Adrenal gland (tissue), 12 donors: ENCODE data around the gene EBP. TPM values are rescaled to one million over a fixed set of nuclear protein-coding genes. Genes with fewer than 3 reads are reported as not detected.
A peak's percentile ranks its signal among the peaks of the same experiment; 100 is the strongest.

Experiments used
- DNase-seq, 7 donors: peaks; one replicate each; pipeline ENCODE4 v3.0.0-alpha.2; 2019 to 2020
- H3K27ac ChIP-seq, 5 donors: fragments of 200-600 bp; sonication (generic) in 4 of 5; 1 replicate in 3 of 5; 2 replicates in 2 of 5; pipeline versions ENCODE4 v1.5.1 to v1.8.0; 2016 to 2020; ENCODE audit warnings: mild to moderate bottlenecking in 1 of 5
- H3K27me3 ChIP-seq: fragments of 200-600 bp; 2 replicates; pipeline ENCODE4 v1.8.0; 2021
- H3K36me3 ChIP-seq, 2 donors: fragments of 200-600 bp; replicated peaks in 1 of 2; 1 replicate in 1 of 2; 2 replicates in 1 of 2; pipeline versions ENCODE4 v1.5.1 to v1.8.0; 2018 to 2022
- H3K4me1 ChIP-seq, 2 donors: fragments of 200-600 bp; replicated peaks in 1 of 2; 1 replicate in 1 of 2; 2 replicates in 1 of 2; pipeline versions ENCODE4 v1.5.1 to v1.8.0; 2018 to 2021
- H3K4me3 ChIP-seq, 4 donors: fragments of 200-600 bp; sonication (generic) in 3 of 4; one replicate each; pipeline ENCODE4 v1.5.1; 2016 to 2018
- H3K9me3 ChIP-seq, 3 donors: fragments of 200-600 bp; sonication (generic) in 1 of 3; replicated peaks in 1 of 3; 1 replicate in 2 of 3; 2 replicates in 1 of 3; pipeline versions ENCODE4 v1.5.1 to v1.8.0; 2016 to 2021
- CTCF ChIP-seq, 6 experiments: fragments of 450-650 bp in 4 of 6; fragments of 200-600 bp in 2 of 6; sonication (generic) in 1 of 6; IDR thresholded peaks; 1 replicate in 5 of 6; 2 replicates in 1 of 6; pipeline versions ENCODE4 v1.5.1 to v1.8.0; 2016 to 2021; ENCODE audit warnings: antibody characterized with exemption in 6 of 6, mild to moderate bottlenecking in 2 of 6, moderate library complexity in 1 of 6
- POLR2A ChIP-seq, 2 donors: fragments of 450-650 bp; IDR thresholded peaks; one replicate each; pipeline ENCODE4 v1.6.1; 2017; ENCODE audit warnings: antibody characterized with exemption in 2 of 2, mild to moderate bottlenecking in 2 of 2, moderate library complexity in 1 of 2
- WGBS, 4 donors: extraction: QIAGEN DNeasy Blood & Tissue Kit in 2 of 4; methylation state at CpG; one replicate each; pipeline versions ENCODE4 v1.1.5 to v1.1.7; 2013 to 2017; 5-methylcytosine and 5-hydroxymethylcytosine counted together
- intact Hi-C, 2 donors: fragments of 100-400 bp; cut with DNase I; formaldehyde crosslinking; loops; one replicate each; pipeline versions ENCODE4 v1.14.1 to v1.15.0; 2022 to 2023
- polyA plus RNA-seq, 3 donors: library from polyadenylated mRNA; stranded (reverse); fragments of 200-250 nt in 2 of 3; fragments of 350-450 nt in 1 of 3; fragmentation: Illumina TruSeq in 1 of 3; extraction: RNeasy Lipid Tissue Mini Kit (QIAGEN cat#74804) in 1 of 3; gene quantifications; one replicate each; pipeline ENCODE4 v1.2.3, GENCODE V29; 2013 to 2014
- total RNA-seq, 9 donors: library from RNA; depleted of rRNA in 4 of 9; stranded (reverse); fragments of >200 nt in 4 of 9; fragments of 120-200 nt in 1 of 9; fragmentation: NEBNext Ultra II Directional in 1 of 9; extraction: Animal tissue kit (Norgen Biotek cat#: 25700) in 1 of 9; gene quantifications; one replicate each; pipeline versions ENCODE4 v1.1.0 to v1.2.4, GENCODE V29; 2013 to 2023
- donor health status: healthy with polysubstance abuse.
- donor health status: Bipolar disorder and iron deficiency.
- donor health status: DM: yes; HTN: yes; CAD: no.
- donor health status: DM: no; HTN: no; CAD: no.
- donor health status: DM: no; HTN: no; CAD: no.
- donor health status: DM: yes; HTN: yes; CAD: no.

The EBP gene
- total and polyA plus RNA-seq, 12 donors = 85.8 to 1,010 (median 156) TPM

- H3K9me3 ChIP-seq = no peaks in the 10 kb centered on the region
- peaks cover 0 to 7% of the 10 kb centered on the region in 2 donors for H3K4me1 ChIP-seq
- intact Hi-C loops = no loop called here
- WGBS, 4 donors = 20 to 71% (median 53%) methylated on average over 4 of the region's 4 CpGs
- no peak overlapping the region for H3K4me3 ChIP-seq
- H3K36me3 ChIP-seq = peaks cover 0 to 29% of the 10 kb centered on the region in 2 donors
- no peak for TF ChIP-seq POLR2A (IDR thresholded peaks at IDR 0.05)
- TF ChIP-seq CTCF (IDR thresholded peaks at IDR 0.05) = peak in 2 of 6 experiments; percentile 9 to 13
- peak in 3 of 7 donors; percentile 37 to 61 (median 57) for DNase-seq
- peak overlapping the region in 1 of 5 donors; percentile 49 for H3K27ac ChIP-seq
- no peaks in the 10 kb centered on the region for H3K27me3 ChIP-seq
Observed at GRCh38 chrX:48558271-48558670, 36.7 kb downstream of the EBP start.

- intact Hi-C loops = no loop called here
- H3K27me3 ChIP-seq = no peaks in the 10 kb centered on the region
- H3K36me3 ChIP-seq = peaks cover 0 to 29% of the 10 kb centered on the region in 2 donors
- TF ChIP-seq POLR2A (IDR thresholded peaks at IDR 0.05) = no peak
- no peak for TF ChIP-seq CTCF (IDR thresholded peaks at IDR 0.05)
- no peak for DNase-seq
- H3K27ac ChIP-seq = no peak overlapping the region
- 91 to 95% (median 93%) methylated on average over 17 to 24 of the region's 24 CpGs; no CpG with 5 or more reads in 1 of the 4 donors for WGBS, 4 donors
- no peak overlapping the region for H3K4me3 ChIP-seq
- H3K4me1 ChIP-seq = peaks cover 0 to 7% of the 10 kb centered on the region in 2 donors
- no peaks in the 10 kb centered on the region for H3K9me3 ChIP-seq
Observed at GRCh38 chrX:48559636-48560035, 38.0 kb downstream of the EBP start.

GRCh38 chrX:48560056-48560455, 38.4 kb downstream of the EBP start:
- H3K27me3 ChIP-seq = no peaks in the 10 kb centered on the region
- DNase-seq = no peak
- H3K4me3 ChIP-seq = no peak overlapping the region
- 88 to 97% (median 96%) methylated on average over 12 to 14 of the region's 14 CpGs; no CpG with 5 or more reads in 1 of the 4 donors for WGBS, 4 donors
- intact Hi-C loops = no loop called here
- TF ChIP-seq POLR2A (IDR thresholded peaks at IDR 0.05) (no peak), CTCF (IDR thresholded peaks at IDR 0.05) (no peak)
- no peak overlapping the region for H3K27ac ChIP-seq
- peaks cover 0 to 7% of the 10 kb centered on the region in 2 donors for H3K4me1 ChIP-seq
- no peaks in the 10 kb centered on the region for H3K9me3 ChIP-seq
- peaks cover 0 to 29% of the 10 kb centered on the region in 2 donors for H3K36me3 ChIP-seq

- no peak for DNase-seq
- 91 to 95% (median 92%) methylated on average over 2 to 12 of the region's 12 CpGs; no CpG with 5 or more reads in 1 of the 4 donors for WGBS, 4 donors
Observed at GRCh38 chrX:48560681-48561080, 39.1 kb downstream of the EBP start.

More at GRCh38 chrX:48560681-48561080, 39.1 kb downstream of the EBP start:
- peaks cover 0 to 29% of the 10 kb centered on the region in 2 donors for H3K36me3 ChIP-seq
- H3K9me3 ChIP-seq = no peaks in the 10 kb centered on the region
- H3K4me3 ChIP-seq = no peak overlapping the region
- TF ChIP-seq CTCF (IDR thresholded peaks at IDR 0.05) (no peak), POLR2A (IDR thresholded peaks at IDR 0.05) (no peak)
- peaks cover 0 to 5% of the 10 kb centered on the region in 2 donors for H3K4me1 ChIP-seq
- intact Hi-C loops = no loop called here
- no peaks in the 10 kb centered on the region for H3K27me3 ChIP-seq
- H3K27ac ChIP-seq = no peak overlapping the region
